ENCODE measurements around the gene NHEJ1.

GRCh38 chr2:219128396-219128795 lies 32.2 kb downstream of the NHEJ1 start:
- no peak for TF ChIP-seq CTCF (IDR thresholded peaks at IDR 0.05)
- TF ChIP-seq POLR2A (IDR thresholded peaks at IDR 0.05), result no peak
